KOPT-K1 (cell line): ENCODE data around the gene ITPA.
"Not testable (repeated sequence)": the region's sequence is repeated elsewhere in the genome, so short reads cannot be mapped to it uniquely, and the experiment has no call there.

Experiments used
- H3K27ac ChIP-seq: fragments of 200-600 bp; sonication (generic); 2 replicates; pipeline ENCODE4 v1.5.1; 2016; ENCODE audit warnings: antibody characterized with exemption, mild to moderate bottlenecking, low read depth, low read length; ENCODE audit not compliant: poor library complexity, severe bottlenecking
- H3K36me3 ChIP-seq: fragments of 200-600 bp; sonication (generic); 2 replicates; pipeline ENCODE4 v1.5.1; 2017; ENCODE audit warnings: antibody characterized with exemption, mild to moderate bottlenecking, low read length, moderate library complexity; ENCODE audit not compliant: insufficient read depth
- H3K9me3 ChIP-seq: fragments of 200-600 bp; sonication (generic); 2 replicates; pipeline ENCODE4 v1.5.1; 2017; ENCODE audit warnings: antibody characterized with exemption, low read length, mild to moderate bottlenecking; ENCODE audit not compliant: insufficient read depth, poor library complexity, severe bottlenecking

Gene ITPA

GRCh38 chr20:3187861-3188260 is 21.4 kb upstream of the ITPA start:
- not testable (repeated sequence) for H3K9me3 ChIP-seq
- H3K36me3 ChIP-seq, result peaks cover 39% of the 10 kb centered on the region

GRCh38 chr20:3188823-3189413 is 20.4 kb upstream of the ITPA start:
- H3K36me3 ChIP-seq, result peaks cover 49% of the 10 kb centered on the region
- H3K9me3 ChIP-seq, result no peaks in the 10 kb centered on the region
- H3K27ac ChIP-seq, result no peak overlapping the region

More at GRCh38 chr20:3187861-3188260, 21.4 kb upstream of the ITPA start:
- not testable (repeated sequence) for H3K27ac ChIP-seq

GRCh38 chr20:3189561-3190131 is 19.7 kb upstream of the ITPA start:
- Histone ChIP-seq H3K36me3 (peaks cover 57% of the 10 kb centered on the region), H3K9me3 (no peaks in the 10 kb centered on the region), H3K27ac (no peak overlapping the region)

- Histone ChIP-seq H3K27ac (no peak overlapping the region), H3K36me3 (peaks cover 67% of the 10 kb centered on the region), H3K9me3 (no peaks in the 10 kb centered on the region)
Observed at GRCh38 chr20:3190681-3191111, 18.6 kb upstream of the ITPA start.

GRCh38 chr20:3192226-3193015 is 16.9 kb upstream of the ITPA start:
- Histone ChIP-seq H3K9me3 (no peaks in the 10 kb centered on the region), H3K36me3 (peaks cover 82% of the 10 kb centered on the region), H3K27ac (no peak overlapping the region)

GRCh38 chr20:3193806-3194616 is 15.3 kb upstream of the ITPA start:
- H3K36me3 ChIP-seq, result peaks cover 92% of the 10 kb centered on the region
- H3K27ac ChIP-seq, result no peak overlapping the region
- no peaks in the 10 kb centered on the region for H3K9me3 ChIP-seq

- Histone ChIP-seq H3K9me3 (no peaks in the 10 kb centered on the region), H3K27ac (no peak overlapping the region), H3K36me3 (peaks cover 92% of the 10 kb centered on the region)
Observed at GRCh38 chr20:3194617-3195280, 14.5 kb upstream of the ITPA start.

GRCh38 chr20:3195590-3196237 is 13.6 kb upstream of the ITPA start:
- H3K36me3 ChIP-seq, result peaks cover 91% of the 10 kb centered on the region
- no peak overlapping the region for H3K27ac ChIP-seq
- no peaks in the 10 kb centered on the region for H3K9me3 ChIP-seq

- no peak overlapping the region for H3K27ac ChIP-seq
- peaks cover 73% of the 10 kb centered on the region for H3K36me3 ChIP-seq
- no peaks in the 10 kb centered on the region for H3K9me3 ChIP-seq
Observed at GRCh38 chr20:3199206-3199605, 10.1 kb upstream of the ITPA start.

GRCh38 chr20:3199976-3200755 is 9.1 kb upstream of the ITPA start:
- Histone ChIP-seq H3K36me3 (peaks cover 63% of the 10 kb centered on the region), H3K9me3 (no peaks in the 10 kb centered on the region), H3K27ac (no peak overlapping the region)

GRCh38 chr20:3202965-3203314 is 6.4 kb upstream of the ITPA start:
- Histone ChIP-seq H3K36me3 (peaks cover 38% of the 10 kb centered on the region), H3K9me3 (no peaks in the 10 kb centered on the region), H3K27ac (peak overlapping the region; percentile 79)

- peaks cover 38% of the 10 kb centered on the region for H3K36me3 ChIP-seq
- H3K27ac ChIP-seq, result peak overlapping the region; percentile 79
- H3K9me3 ChIP-seq, result no peaks in the 10 kb centered on the region
Observed at GRCh38 chr20:3203315-3204123, 5.8 kb upstream of the ITPA start.

GRCh38 chr20:3204124-3204794 is 5.0 kb upstream of the ITPA start, which contains the start of gene DDRGK1:
TSS of gene DDRGK1 (minus strand) at chr20:3204682. CDS start at chr20:3204627, 55 bp downstream.
- Histone ChIP-seq H3K36me3 (peaks cover 31% of the 10 kb centered on the region), H3K27ac (peak within 1 kb of the TSS; percentile 79), H3K9me3 (no peaks in the 10 kb centered on the region)
